HCT116 (cell line): ENCODE results near the gene STX1B. TPM values are rescaled to one million over a fixed set of nuclear protein-coding genes. Genes with fewer than 3 reads are reported as not detected.
A peak's percentile ranks its signal among the peaks of the same experiment; 100 is the strongest.

Source experiments
- ATAC-seq: fragments of 200-7000 bp; cut with Tn5 transposase; 2 replicates; pipeline ENCODE4 v1.9.1; 2020; ENCODE audit warnings: mild to moderate bottlenecking, moderate library complexity
- BruUV-seq: library from RNA; stranded (reverse); fragments of 400-500 nt; replicated peaks from 2 replicates; lab custom pipeline; 2021; lab: Mats Ljungman, UMichigan
- CTCF ChIA-PET: fragments of 300-600 bp; sonication (Branson Sonifier 250); formaldehyde crosslinking; loops from one replicate; lab custom pipeline; 2021; ENCODE audit warnings: antibody characterized with exemption; lab: Charles Lee
- POLR2A ChIA-PET: fragments of 300-600, 350-600 bp; sonication (Branson Sonifier 250); formaldehyde crosslinking; loops from one replicate; lab custom pipeline; 2021; ENCODE audit warnings: antibody characterized with exemption; lab: Charles Lee
- RAD21 ChIA-PET, 2 experiments: fragments of 300-600 bp; sonication (Branson Sonifier 250); formaldehyde crosslinking; loops; one replicate each; lab custom pipeline; 2023; ENCODE audit warnings: low total read pairs in 2 of 2; ENCODE audit not compliant: uncharacterized antibody in 2 of 2, unreplicated experiment in 2 of 2, low non-redundant PET in 1 of 2; lab: Charles Lee
- DNase-seq: peaks from one replicate; pipeline ENCODE4 v3.0.0-alpha.2; 2010; ENCODE audit warnings: low read depth, low spot score
- H2AFZ ChIP-seq: fragments of 200-600 bp; shearing (Covaris generic), sonication (generic); 2 replicates; pipeline ENCODE4 v1.6.1; 2017; ENCODE audit warnings: low read depth, mixed run types, mixed read lengths, antibody characterized with exemption, low read length; ENCODE audit not compliant: poor library complexity, severe bottlenecking
- H3K27ac ChIP-seq: 2 replicates; pipeline ENCODE4 v1.5.1; 2012; ENCODE audit warnings: low read depth, low read length
- H3K27me3 ChIP-seq: fragments of 200-600 bp; sonication (generic); 2 replicates; pipeline ENCODE4 v1.6.1; 2016; ENCODE audit warnings: mixed run types, low read length, mixed read lengths; ENCODE audit not compliant: insufficient read depth
- H3K36me3 ChIP-seq, 2 experiments: fragments of 200-500 bp in 1 of 2; fragments of 200-600 bp in 1 of 2; sonication (Bioruptor generic) in 1 of 2; sonication (generic) in 1 of 2; 2 replicates each; pipeline versions ENCODE4 v1.5.1 to v1.6.1; 2014 to 2016; ENCODE audit warnings: low read length in 2 of 2, inconsistent platforms in 1 of 2, mixed read lengths in 1 of 2, mixed run types in 1 of 2; ENCODE audit not compliant: insufficient read depth in 2 of 2, control insufficient read depth in 1 of 2
- H3K4me1 ChIP-seq, 2 experiments: fragments of 200-600 bp in 1 of 2; sonication (generic) in 1 of 2; 2 replicates each; pipeline versions ENCODE4 v1.5.1 to v1.6.1; 2012 to 2017; ENCODE audit warnings: low read length in 2 of 2, inconsistent platforms in 1 of 2, mild to moderate bottlenecking in 1 of 2, mixed read lengths in 1 of 2, mixed run types in 1 of 2, moderate library complexity in 1 of 2; ENCODE audit not compliant: insufficient read depth in 2 of 2, control insufficient read depth in 1 of 2
- H3K4me2 ChIP-seq: fragments of 200-600 bp; sonication (generic); 2 replicates; pipeline ENCODE4 v1.6.1; 2017; ENCODE audit warnings: mixed run types, low read length, mixed read lengths
- H3K4me3 ChIP-seq, 2 experiments: fragments of 200-600 bp in 1 of 2; sonication (generic) in 1 of 2; replicated peaks in 1 of 2; 2 replicates each; pipeline ENCODE4 v1.5.1; 2011 to 2016; ENCODE audit warnings: low read length in 2 of 2, control low read depth in 1 of 2, low read depth in 1 of 2, mild to moderate bottlenecking in 1 of 2, mixed read lengths in 1 of 2, mixed run types in 1 of 2
- H3K79me2 ChIP-seq: fragments of 200-600 bp; sonication (generic); 2 replicates; pipeline ENCODE4 v1.6.1; 2017; ENCODE audit warnings: mild to moderate bottlenecking, mixed run types, low read length, moderate library complexity, mixed read lengths; ENCODE audit not compliant: insufficient read depth
- H3K9ac ChIP-seq: fragments of 200-600 bp; sonication (generic); 2 replicates; pipeline ENCODE4 v1.6.1; 2016; ENCODE audit warnings: low read length, mixed read lengths
- H3K9me2 ChIP-seq: fragments of 200-600 bp; sonication (generic), shearing (Covaris generic); 2 replicates; pipeline ENCODE4 v1.6.1; 2017; ENCODE audit warnings: mixed run types, mild to moderate bottlenecking, moderate library complexity; ENCODE audit not compliant: insufficient read depth
- H3K9me3 ChIP-seq, 2 experiments: fragments of 200-500 bp in 1 of 2; fragments of 200-600 bp in 1 of 2; sonication (Bioruptor generic) in 1 of 2; sonication (generic) in 1 of 2; 2 replicates each; pipeline ENCODE4 v1.6.1; 2014 to 2017; ENCODE audit warnings: low read length in 2 of 2, mixed read lengths in 2 of 2, inconsistent platforms in 1 of 2, low read depth in 1 of 2, mild to moderate bottlenecking in 1 of 2, mixed run types in 1 of 2, moderate library complexity in 1 of 2; ENCODE audit not compliant: control insufficient read depth in 1 of 2, insufficient read depth in 1 of 2
- H4K20me1 ChIP-seq: fragments of 200-600 bp; sonication (generic), shearing (Covaris generic); 2 replicates; pipeline ENCODE4 v1.6.1; 2017; ENCODE audit warnings: mixed run types, mild to moderate bottlenecking, moderate library complexity; ENCODE audit not compliant: insufficient read depth
- EZH2 ChIP-seq: fragments of 200-600 bp; sonication (generic); IDR thresholded peaks from 2 replicates; pipeline ENCODE4 v1.6.1; 2017; ENCODE audit warnings: antibody characterized with exemption, mixed run types
- EZH2phosphoT487 ChIP-seq: fragments of 200-600 bp; IDR thresholded peaks from 2 replicates; pipeline ENCODE4 v1.6.1; 2018; ENCODE audit warnings: antibody characterized with exemption, borderline replicate concordance
- JUND ChIP-seq: IDR thresholded peaks from 2 replicates; pipeline ENCODE4 v1.6.1; 2012
- POLR2A ChIP-seq: IDR thresholded peaks from 2 replicates; pipeline ENCODE4 v1.7.0; 2011; ENCODE audit warnings: borderline replicate concordance; ENCODE audit not compliant: insufficient read depth, insufficient read length; ENCODE audit errors: extremely low read depth
- POLR2AphosphoS5 ChIP-seq: IDR thresholded peaks from 2 replicates; pipeline ENCODE4 v1.6.1; 2011; ENCODE audit warnings: mild to moderate bottlenecking, low read depth, low read length, moderate library complexity
- SRF ChIP-seq: IDR thresholded peaks from 2 replicates; pipeline ENCODE4 v1.6.1; 2012; ENCODE audit warnings: low read depth
- TCF7L2 ChIP-seq: IDR thresholded peaks from 2 replicates; pipeline ENCODE4 v1.7.0; 2011; ENCODE audit warnings: borderline replicate concordance, inconsistent platforms; ENCODE audit not compliant: insufficient read depth, insufficient read length; ENCODE audit errors: extremely low read depth
- ZFX ChIP-seq: fragments of 450-650 bp; IDR thresholded peaks from 2 replicates; pipeline ENCODE4 v1.6.1; 2017
- intact Hi-C: fragments of 100-400 bp; cut with micrococcal nuclease; formaldehyde crosslinking; loops from 2 replicates; pipeline ENCODE4 v1.10.0; 2022
- total RNA-seq: library from RNA; stranded (reverse); gene quantifications from one replicate; pipeline ENCODE4 v1.2.1, GENCODE V29; 2021; ENCODE audit not compliant: unreplicated experiment
- TF ChIP-seq, protein P1 (sequence below): IDR thresholded peaks from 2 replicates; pipeline ENCODE4 v1.6.1; 2012

STX1B gene
- total RNA-seq, 1 experiment from 2014 or later: 1.6 TPM

DNA sequence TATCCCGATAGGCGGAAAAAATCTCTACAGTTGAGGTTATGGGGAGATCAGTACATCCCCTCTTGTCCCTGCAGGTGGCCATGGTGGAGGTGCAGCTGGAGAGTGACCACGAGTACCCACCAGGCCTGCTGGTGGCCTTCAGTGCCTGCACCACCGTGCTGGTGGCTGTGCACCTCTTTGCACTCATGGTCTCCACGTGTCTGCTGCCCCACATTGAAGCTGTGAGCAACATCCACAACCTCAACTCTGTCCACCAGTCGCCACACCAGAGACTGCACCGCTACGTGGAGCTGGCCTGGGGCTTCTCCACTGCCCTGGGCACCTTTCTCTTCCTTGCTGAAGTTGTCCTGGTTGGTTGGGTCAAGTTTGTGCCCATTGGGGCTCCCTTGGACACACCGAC lies 57.3 kb downstream of the STX1B start:
- no peaks in the 10 kb centered on the region for H3K27me3 ChIP-seq
- H3K27ac ChIP-seq: peak overlapping the region; percentile 17; the same call in 1 of the 2 replicates
- TF ChIP-seq SRF (no peak), ZFX (no peak), EZH2phosphoT487 (no peak), EZH2 (no peak)
- TF ChIP-seq, protein P1, sequence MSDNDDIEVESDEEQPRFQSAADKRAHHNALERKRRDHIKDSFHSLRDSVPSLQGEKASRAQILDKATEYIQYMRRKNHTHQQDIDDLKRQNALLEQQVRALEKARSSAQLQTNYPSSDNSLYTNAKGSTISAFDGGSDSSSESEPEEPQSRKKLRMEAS: no peak
- H3K9ac ChIP-seq: no peak overlapping the region
- ChIA-PET RAD21 (interaction anchor here in 1 of 2 experiments (0.8 kb wide), 1 partner anchor 189 kb away, joined by 4 read pairs; no protein-coding TSS in a partner anchor), CTCF (interaction anchor here (0.7 to 3.1 kb wide), 20 partner anchors 9 to 916 kb away, joined by 3 to 18 read pairs (median 4); partner anchors contain the start of genes ARMC5, DCTPP1, KAT8 and TRIM72), POLR2A (interaction anchor here (1.0 to 1.3 kb wide), 3 partner anchors 11 to 227 kb away, joined by 3 to 4 read pairs (median 4); partner anchors contain the start of genes FUS, ZNF646 and ZNF668)
- H2AFZ ChIP-seq: no peak overlapping the region
- peaks cover 3% of the 10 kb centered on the region; the same call in 1 of the 2 replicates for H3K79me2 ChIP-seq
- H3K4me2 ChIP-seq: peak overlapping the region; percentile 41; the same call in 1 of the 2 replicates
- H3K36me3 ChIP-seq: no peaks in the 10 kb centered on the region
- ATAC-seq (no peak), DNase-seq (no peak)
- H3K4me3 ChIP-seq: no peak overlapping the region
- no peaks in the 10 kb centered on the region for H4K20me1 ChIP-seq
- H3K9me3 ChIP-seq: no peaks in the 10 kb centered on the region
- no TSS peak for BruUV-seq
- intact Hi-C loops: loop anchor here (10.0 kb wide), 2 partner anchors 142 to 492 kb away; partner anchors contain the start of genes VKORC1 and ZNF843
- no peaks in the 10 kb centered on the region for H3K9me2 ChIP-seq
- H3K4me1 ChIP-seq: peaks cover 28 to 50% of the 10 kb centered on the region in 2 experiments

DNA sequence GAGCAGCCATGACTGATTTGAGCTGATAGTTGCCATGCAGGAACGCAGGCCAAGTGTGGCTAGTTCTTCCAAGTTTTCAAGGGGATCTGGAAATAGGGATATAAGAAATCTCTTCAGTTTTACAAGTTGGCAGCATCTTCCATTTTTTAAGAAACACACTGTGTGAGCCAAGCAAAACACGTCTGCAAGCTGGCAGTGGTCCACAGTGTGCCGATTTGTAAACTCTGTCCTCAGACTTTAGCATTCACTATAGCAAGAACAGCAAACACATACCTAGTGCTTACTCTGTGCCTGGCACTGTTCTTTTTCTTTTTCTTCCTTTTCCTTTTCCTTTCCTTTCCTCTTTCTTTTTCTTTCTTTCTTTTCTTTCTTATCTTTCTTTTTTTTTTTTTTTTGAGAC lies 58.7 kb downstream of the STX1B start:
- BruUV-seq: no TSS peak
- H3K79me2 ChIP-seq: peaks cover 3% of the 10 kb centered on the region; the same call in 1 of the 2 replicates
- ATAC-seq: no peak
- CTCF ChIA-PET: interaction anchor here (3.1 kb wide), 1 partner anchor 492 kb away, joined by 13 read pairs; the partner anchor contains the start of gene ZNF843
- H3K9me3 ChIP-seq: no peaks in the 10 kb centered on the region
- H3K4me3 ChIP-seq: no peak overlapping the region
- H3K27me3 ChIP-seq: no peaks in the 10 kb centered on the region
- H3K4me2 ChIP-seq: no peak overlapping the region
- 0 out of 4 replicates have a peak, but pooled peaks cover 0 to 6% of the 10 kb centered on the region in 2 experiments for H3K36me3 ChIP-seq
- POLR2A ChIA-PET: no interaction called here
- H3K9ac ChIP-seq: no peak overlapping the region
- peaks cover 25 to 48% of the 10 kb centered on the region in 2 experiments for H3K4me1 ChIP-seq
- TF ChIP-seq, protein P1: no peak
- TF ChIP-seq POLR2AphosphoS5 (0 out of 2 replicates have a peak, but pooled peaks have one; percentile 9), POLR2A (no peak), TCF7L2 (no peak), JUND (no peak), EZH2 (no peak)
- RAD21 ChIA-PET: no interaction called here
- no peak overlapping the region for H3K27ac ChIP-seq
- H2AFZ ChIP-seq: no peak overlapping the region
- H3K9me2 ChIP-seq: no peaks in the 10 kb centered on the region
- intact Hi-C loops: loop anchor here (10.0 kb wide), 2 partner anchors 143 to 493 kb away; partner anchors contain the start of genes VKORC1 and ZNF843
- DNase-seq: no peak
- no peaks in the 10 kb centered on the region for H4K20me1 ChIP-seq
